Amniotic epithelial cell (primary cell): ENCODE results near the gene WDR47.
"Not testable (repeated sequence)": the region's sequence is repeated elsewhere in the genome, so short reads cannot be mapped to it uniquely, and the experiment has no call there.

Source experiments
- DNase-seq: peaks from one replicate; pipeline ENCODE4 v3.0.0-alpha.2; 2010; ENCODE audit warnings: low read depth

The WDR47 gene

GRCh38 chr1:108962681-108963051, 79.2 kb downstream of the WDR47 start:
- no peak for DNase-seq

GRCh38 chr1:108961752-108962486, 80.0 kb downstream of the WDR47 start:
- no peak for DNase-seq

- DNase-seq = no peak
These were observed 80.7 kb downstream of the WDR47 start for GRCh38 chr1:108961198-108961597.

GRCh38 chr1:108960719-108961118, 81.2 kb downstream of the WDR47 start:
- no peak for DNase-seq

GRCh38 chr1:108957888-108958287, 84.0 kb downstream of the WDR47 start:
- no peak for DNase-seq

GRCh38 chr1:108955881-108956280, 86.0 kb downstream of the WDR47 start:
- DNase-seq = no peak

- DNase-seq = no peak
These were observed 86.8 kb downstream of the WDR47 start for GRCh38 chr1:108955111-108955510.

GRCh38 chr1:108953452-108953851, 88.5 kb downstream of the WDR47 start:
- DNase-seq = no peak

- DNase-seq = no peak
These were observed 90.7 kb downstream of the WDR47 start for GRCh38 chr1:108951242-108951641.

GRCh38 chr1:108949044-108949443, 92.9 kb downstream of the WDR47 start:
- no peak for DNase-seq

GRCh38 chr1:108947871-108948525, 93.9 kb downstream of the WDR47 start:
- peak; percentile 11 for DNase-seq

- no peak for DNase-seq
These were observed 105.7 kb downstream of the WDR47 start for GRCh38 chr1:108936170-108936569.

- DNase-seq = no peak
These were observed 108.0 kb downstream of the WDR47 start for GRCh38 chr1:108933944-108934343.

GRCh38 chr1:108927565-108927964, 114.3 kb downstream of the WDR47 start:
- not testable (repeated sequence) for DNase-seq

- no peak for DNase-seq
These were observed 116.0 kb downstream of the WDR47 start for GRCh38 chr1:108925920-108926319.
